Ovary (tissue), 9 donors: ENCODE data around the gene ARHGEF19. TPM values are rescaled to one million over a fixed set of nuclear protein-coding genes. Genes with fewer than 3 reads are reported as not detected.

ENCODE experiments used
- DNase-seq, 5 donors: peaks; one replicate each; pipeline ENCODE4 v3.0.0-alpha.2; 2019 to 2020
- H3K27ac ChIP-seq, 2 donors: fragments of 200-600 bp; one replicate each; pipeline versions ENCODE4 v1.5.1 to v1.8.0; 2019 to 2022
- H3K27me3 ChIP-seq: fragments of 200-600 bp; one replicate; pipeline ENCODE4 v1.8.0; 2022
- H3K36me3 ChIP-seq: fragments of 200-600 bp; sonication (generic); one replicate; pipeline ENCODE4 v1.5.1; 2019
- H3K4me1 ChIP-seq: one replicate; pipeline ENCODE4 v1.8.1; 2013; ENCODE audit warnings: mild to moderate bottlenecking, moderate library complexity; ENCODE audit not compliant: insufficient read depth
- H3K4me3 ChIP-seq: fragments of 200-600 bp; sonication (generic); one replicate; pipeline ENCODE4 v1.5.1; 2017
- H3K9me3 ChIP-seq, 2 donors: fragments of 200-600 bp in 1 of 2; sonication (generic) in 1 of 2; one replicate each; pipeline versions ENCODE4 v1.5.1 to v1.8.1; 2013 to 2019; ENCODE audit warnings: mild to moderate bottlenecking in 1 of 2, moderate library complexity in 1 of 2
- EP300 ChIP-seq: sonication (generic); formaldehyde crosslinking; IDR thresholded peaks from one replicate; pipeline ENCODE4 v1.6.1; 2017; ENCODE audit warnings: antibody characterized with exemption
- POLR2A ChIP-seq: fragments of 450-650 bp; IDR thresholded peaks from one replicate; pipeline ENCODE4 v1.6.1; 2017; ENCODE audit warnings: antibody characterized with exemption, mild to moderate bottlenecking, moderate library complexity
- WGBS, 3 donors: extraction: QIAGEN DNeasy Blood & Tissue Kit in 1 of 3; methylation state at CpG; one replicate each; pipeline versions ENCODE4 v1.1.5 to v1.1.7; 2013 to 2017; 5-methylcytosine and 5-hydroxymethylcytosine counted together
- intact Hi-C, 4 donors: fragments of 100-400 bp; cut with DNase I; formaldehyde crosslinking; loops; one replicate each; pipeline versions ENCODE4 v1.11.0 to v1.15.1; 2022 to 2023
- polyA plus RNA-seq, 2 donors: library from polyadenylated mRNA; stranded (reverse); fragments of 200-250 nt in 1 of 2; fragments of 350-450 nt in 1 of 2; fragmentation: Illumina TruSeq in 1 of 2; extraction: RNeasy Lipid Tissue Mini Kit (QIAGEN cat#74804) in 1 of 2; gene quantifications; one replicate each; pipeline ENCODE4 v1.2.3, GENCODE V29; 2013 to 2014
- total RNA-seq, 7 donors: library from RNA; depleted of rRNA in 2 of 7; stranded (reverse); fragments of >200 nt in 2 of 7; fragmentation: NEBNext Ultra II Directional in 3 of 7; extraction: Animal tissue kit (Norgen Biotek cat#: 25700) in 3 of 7; gene quantifications; one replicate each; pipeline versions ENCODE4 v1.1.0 to v1.2.4, GENCODE V29; 2016 to 2023
- TF ChIP-seq, protein P1 (sequence below), 3 donors: fragments of 450-650 bp in 2 of 3; fragments of 200-600 bp in 1 of 3; IDR thresholded peaks; one replicate each; pipeline versions ENCODE4 v1.5.1 to v1.8.0; 2016 to 2022; ENCODE audit warnings: antibody characterized with exemption in 3 of 3, mild to moderate bottlenecking in 1 of 3
- donor health status: DM: no; HTN: no; CAD: no; lungs with moderate emphysema.
- donor health status: DM: no; HTN: no; CAD: no.
- donor health status: Bipolar disorder and iron deficiency.
- donor health status: DM: yes; HTN: yes; CAD: no.
- donor health status: DM: no; HTN: no; CAD: no.
- donor health status: DM: yes; HTN: yes; CAD: no.

ARHGEF19 gene
- total and polyA plus RNA-seq, 9 donors, result 2.3 to 30.4 (median 14.6) TPM

DNA sequence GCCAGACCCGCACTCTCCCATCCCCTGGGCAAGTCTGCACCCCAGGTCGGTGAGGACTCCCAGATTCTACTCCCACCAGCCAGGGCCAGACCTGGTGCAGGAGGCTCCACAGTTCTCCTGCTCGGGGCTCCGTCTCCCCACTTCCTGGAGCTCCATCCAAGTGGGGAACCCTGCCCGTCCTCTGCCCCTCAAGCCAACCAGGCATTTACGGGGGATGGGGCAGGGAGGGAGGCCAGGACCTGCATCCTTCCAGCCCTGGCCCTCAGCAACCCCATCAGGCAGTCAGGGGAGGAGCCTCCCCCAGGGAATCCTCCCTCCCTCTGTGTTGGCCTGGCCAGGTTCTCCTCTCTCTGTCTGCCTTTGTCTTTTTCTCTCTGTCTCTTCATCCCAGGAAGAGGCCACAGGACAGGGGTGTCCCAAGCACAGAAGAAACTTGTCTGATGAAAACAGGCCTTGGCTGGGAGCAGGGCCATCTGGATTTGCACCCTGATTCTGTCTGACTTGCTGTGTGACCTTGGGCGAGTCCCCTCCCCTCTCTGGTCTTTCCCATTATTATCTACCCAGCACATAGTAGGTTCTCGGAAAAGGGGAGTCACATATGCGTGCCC is 38.1 kb downstream of the ARHGEF19 start:
- 79 to 81% (median 79%) methylated on average over 9 of the region's 9 CpGs for WGBS, 3 donors
- no peaks in the 10 kb centered on the region for H3K36me3 ChIP-seq
- no peak for TF ChIP-seq POLR2A
- no peak for TF ChIP-seq EP300
- TF ChIP-seq, protein P1, sequence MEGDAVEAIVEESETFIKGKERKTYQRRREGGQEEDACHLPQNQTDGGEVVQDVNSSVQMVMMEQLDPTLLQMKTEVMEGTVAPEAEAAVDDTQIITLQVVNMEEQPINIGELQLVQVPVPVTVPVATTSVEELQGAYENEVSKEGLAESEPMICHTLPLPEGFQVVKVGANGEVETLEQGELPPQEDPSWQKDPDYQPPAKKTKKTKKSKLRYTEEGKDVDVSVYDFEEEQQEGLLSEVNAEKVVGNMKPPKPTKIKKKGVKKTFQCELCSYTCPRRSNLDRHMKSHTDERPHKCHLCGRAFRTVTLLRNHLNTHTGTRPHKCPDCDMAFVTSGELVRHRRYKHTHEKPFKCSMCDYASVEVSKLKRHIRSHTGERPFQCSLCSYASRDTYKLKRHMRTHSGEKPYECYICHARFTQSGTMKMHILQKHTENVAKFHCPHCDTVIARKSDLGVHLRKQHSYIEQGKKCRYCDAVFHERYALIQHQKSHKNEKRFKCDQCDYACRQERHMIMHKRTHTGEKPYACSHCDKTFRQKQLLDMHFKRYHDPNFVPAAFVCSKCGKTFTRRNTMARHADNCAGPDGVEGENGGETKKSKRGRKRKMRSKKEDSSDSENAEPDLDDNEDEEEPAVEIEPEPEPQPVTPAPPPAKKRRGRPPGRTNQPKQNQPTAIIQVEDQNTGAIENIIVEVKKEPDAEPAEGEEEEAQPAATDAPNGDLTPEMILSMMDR (IDR thresholded peaks at IDR 0.05), result no peak
- no peaks in the 10 kb centered on the region for H3K27me3 ChIP-seq
- DNase-seq, result peak in 2 of 5 donors; percentile 21 to 44
- no peak overlapping the region for H3K27ac ChIP-seq
- peaks cover 9% of the 10 kb centered on the region for H3K4me1 ChIP-seq
- no peak overlapping the region for H3K4me3 ChIP-seq
- no peaks in the 10 kb centered on the region for H3K9me3 ChIP-seq
- intact Hi-C loops, result no loop called here

DNA sequence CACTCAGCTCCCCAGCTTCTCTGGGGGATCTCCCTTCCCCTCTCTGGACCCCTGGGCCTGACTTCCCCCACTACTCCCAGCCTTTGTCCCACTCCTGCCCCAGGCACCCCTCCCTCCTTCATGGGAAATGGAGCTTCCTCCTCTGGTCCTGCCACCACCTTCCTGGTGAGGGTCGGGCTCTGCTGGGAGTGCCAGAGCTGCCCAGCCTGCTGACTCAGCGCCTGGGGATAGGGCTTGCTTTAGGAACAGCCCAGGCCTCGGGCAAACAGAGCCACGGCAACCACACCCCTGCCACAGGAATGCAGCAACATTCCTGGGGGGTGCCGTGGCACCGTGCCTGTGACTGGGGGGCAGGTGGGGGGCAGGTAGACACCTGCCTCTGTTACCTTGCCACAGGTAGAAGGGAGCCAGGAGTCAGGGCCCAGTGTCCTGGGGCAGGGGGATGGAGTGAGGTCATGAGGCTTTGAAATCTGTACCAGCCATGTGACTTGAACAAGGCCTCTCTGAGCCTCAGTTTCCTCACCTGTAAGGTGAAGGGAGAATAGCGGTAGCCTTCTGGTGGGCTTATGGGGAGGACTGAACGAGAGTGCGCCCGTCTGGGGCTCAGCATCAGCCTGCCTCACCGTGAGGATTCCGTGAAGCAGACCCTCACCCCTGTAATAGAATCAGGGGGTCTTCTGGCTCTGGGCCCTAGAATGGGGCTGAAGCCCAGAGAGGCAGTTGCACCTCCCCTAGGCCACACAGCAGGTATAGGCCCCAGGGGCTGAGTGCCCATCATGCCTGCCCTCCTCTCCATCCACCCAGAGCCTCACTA is 38.8 kb downstream of the ARHGEF19 start:
- peaks cover 9% of the 10 kb centered on the region for H3K4me1 ChIP-seq
- no peaks in the 10 kb centered on the region for H3K36me3 ChIP-seq
- intact Hi-C loops, result no loop called here
- no peaks in the 10 kb centered on the region for H3K27me3 ChIP-seq
- DNase-seq, result peak in 2 of 5 donors; percentile 31 to 43
- TF ChIP-seq POLR2A (no peak), EP300 (no peak)
- TF ChIP-seq, protein P1 (IDR thresholded peaks at IDR 0.05), result no peak
- H3K4me3 ChIP-seq, result no peak overlapping the region
- H3K27ac ChIP-seq, result no peak overlapping the region
- 60 to 75% (median 64%) methylated on average over 12 of the region's 12 CpGs for WGBS, 3 donors
- no peaks in the 10 kb centered on the region for H3K9me3 ChIP-seq

DNA sequence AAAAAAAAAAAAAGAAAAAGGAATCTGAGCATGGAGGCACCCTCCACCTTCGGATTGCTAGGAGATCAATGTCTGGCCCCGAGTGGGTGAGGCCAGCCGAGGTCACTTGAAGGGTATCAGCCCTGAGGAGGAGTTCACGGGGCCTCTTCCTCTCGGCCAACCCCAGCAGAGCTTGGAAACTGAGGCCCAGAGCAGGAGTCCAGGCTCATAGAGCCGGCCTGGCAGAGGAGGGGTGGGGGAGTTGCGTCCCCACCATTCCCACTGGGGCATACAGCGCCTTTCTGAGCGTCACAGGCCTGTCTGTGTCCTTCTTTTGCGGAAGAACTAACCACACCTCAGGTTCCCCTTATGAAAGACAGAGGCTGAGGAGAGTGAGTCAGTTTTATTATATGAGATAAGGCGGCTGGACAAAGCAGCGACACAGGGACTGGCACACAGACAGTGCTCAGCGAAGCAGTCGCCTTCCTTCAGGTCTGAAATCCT is 39.4 kb downstream of the ARHGEF19 start:
- H3K27ac ChIP-seq, result no peak overlapping the region
- H3K36me3 ChIP-seq, result no peaks in the 10 kb centered on the region
- H3K9me3 ChIP-seq, result no peaks in the 10 kb centered on the region
- H3K27me3 ChIP-seq, result no peaks in the 10 kb centered on the region
- H3K4me3 ChIP-seq, result no peak overlapping the region
- TF ChIP-seq POLR2A, result no peak
- no peak for TF ChIP-seq EP300
- TF ChIP-seq, protein P1 (IDR thresholded peaks at IDR 0.05), result no peak
- intact Hi-C loops, result no loop called here
- WGBS, 3 donors, result 82 to 89% (median 88%) methylated on average over 14 of the region's 14 CpGs
- peaks cover 9% of the 10 kb centered on the region for H3K4me1 ChIP-seq
- DNase-seq, result no peak

DNA sequence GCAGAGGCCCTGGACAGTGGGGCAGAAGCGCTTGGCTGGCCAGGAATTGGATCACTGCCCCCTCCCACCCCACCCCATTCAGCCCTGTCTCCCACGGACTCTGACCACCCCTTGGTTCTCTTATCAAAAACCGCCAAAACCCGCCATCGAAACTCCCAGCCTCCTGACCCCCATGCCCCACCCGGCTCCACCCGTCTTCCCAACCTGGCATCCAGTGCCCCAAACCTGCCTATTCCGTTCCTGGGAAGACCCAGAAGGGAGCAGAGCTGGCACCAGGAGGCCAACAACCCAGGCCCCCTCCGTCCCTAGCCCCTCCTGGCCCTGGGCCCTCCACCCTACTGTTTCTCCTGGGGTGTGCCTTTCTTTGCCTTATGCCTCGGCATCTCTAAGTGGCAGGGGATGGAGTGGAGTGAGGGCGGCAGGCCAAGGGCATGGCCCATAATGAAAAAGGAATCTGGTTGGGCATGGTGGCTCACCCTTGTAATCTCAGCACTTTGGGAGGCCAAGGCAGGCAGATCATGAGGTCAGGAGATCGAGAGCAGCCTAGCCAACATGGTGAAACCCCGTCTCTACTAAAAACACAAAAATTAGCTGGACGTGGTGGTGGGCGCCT is 40.1 kb downstream of the ARHGEF19 start:
- DNase-seq, result no peak
- intact Hi-C loops, result no loop called here
- H3K27ac ChIP-seq, result no peak overlapping the region
- peaks cover 9% of the 10 kb centered on the region for H3K4me1 ChIP-seq
- WGBS, 3 donors, result 92 to 95% (median 95%) methylated on average over 15 of the region's 15 CpGs
- TF ChIP-seq POLR2A (no peak), EP300 (no peak)
- TF ChIP-seq, protein P1 (IDR thresholded peaks at IDR 0.05), result no peak
- no peaks in the 10 kb centered on the region for H3K36me3 ChIP-seq
- no peaks in the 10 kb centered on the region for H3K27me3 ChIP-seq
- no peak overlapping the region for H3K4me3 ChIP-seq
- H3K9me3 ChIP-seq, result no peaks in the 10 kb centered on the region
